ENCODE data around the gene NUMB.

The NUMB gene

GRCh38 chr14:73253721-73254120, 204.6 kb downstream of the NUMB start:
- no peak overlapping the region for H3K27ac ChIP-seq
- ChIA-PET POLR2A (ENCODE audit: low non-redundant PET) (no interaction called here), CTCF (no interaction called here)
- no peak for TF ChIP-seq CTCF (conservative IDR thresholded peaks at IDR 0.05; ENCODE audit: low read depth)
- DNase-seq (ENCODE audit: low spot score): no peak

GRCh38 chr14:73253323-73253610, 205.1 kb downstream of the NUMB start:
- H3K27ac ChIP-seq: no peak overlapping the region
- ChIA-PET CTCF (no interaction called here), POLR2A (ENCODE audit: low non-redundant PET) (no interaction called here)
- TF ChIP-seq CTCF (conservative IDR thresholded peaks at IDR 0.05; ENCODE audit: low read depth): no peak
- DNase-seq (ENCODE audit: low spot score): no peak

GRCh38 chr14:73252491-73253322, 205.6 kb downstream of the NUMB start:
- DNase-seq (ENCODE audit: low spot score): no peak
- CTCF ChIA-PET: no interaction called here
- TF ChIP-seq CTCF (conservative IDR thresholded peaks at IDR 0.05; ENCODE audit: low read depth): no peak
- POLR2A ChIA-PET (ENCODE audit: low non-redundant PET): no interaction called here
- no peak overlapping the region for H3K27ac ChIP-seq

GRCh38 chr14:73251516-73252215, 206.7 kb downstream of the NUMB start:
- no peak for TF ChIP-seq CTCF (conservative IDR thresholded peaks at IDR 0.05; ENCODE audit: low read depth)
- CTCF ChIA-PET: no interaction called here
- DNase-seq (ENCODE audit: low spot score): no peak
- no peak overlapping the region for H3K27ac ChIP-seq
- POLR2A ChIA-PET (ENCODE audit: low non-redundant PET): no interaction called here

- no peak for TF ChIP-seq CTCF (conservative IDR thresholded peaks at IDR 0.05; ENCODE audit: low read depth)
- H3K27ac ChIP-seq: no peak overlapping the region
- ChIA-PET CTCF (no interaction called here), POLR2A (ENCODE audit: low non-redundant PET) (no interaction called here)
- DNase-seq (ENCODE audit: low spot score): no peak
Observed at GRCh38 chr14:73250781-73251500, 207.4 kb downstream of the NUMB start.

- TF ChIP-seq CTCF (conservative IDR thresholded peaks at IDR 0.05; ENCODE audit: low read depth): no peak
- no peak for DNase-seq (ENCODE audit: low spot score)
- ChIA-PET CTCF (no interaction called here), POLR2A (ENCODE audit: low non-redundant PET) (no interaction called here)
- no peak overlapping the region for H3K27ac ChIP-seq
Observed at GRCh38 chr14:73250317-73250713, 208.0 kb downstream of the NUMB start.
